HG02759 (cell line): ENCODE measurements around the gene PROB1.

Experiments
- ATAC-seq: cut with Tn5 transposase; IDR thresholded peaks from one replicate; pipeline ENCODE4 v1.9.1; 2021; ENCODE audit warnings: mild to moderate bottlenecking, moderate library complexity; ENCODE audit not compliant: unreplicated experiment

The PROB1 gene

DNA sequence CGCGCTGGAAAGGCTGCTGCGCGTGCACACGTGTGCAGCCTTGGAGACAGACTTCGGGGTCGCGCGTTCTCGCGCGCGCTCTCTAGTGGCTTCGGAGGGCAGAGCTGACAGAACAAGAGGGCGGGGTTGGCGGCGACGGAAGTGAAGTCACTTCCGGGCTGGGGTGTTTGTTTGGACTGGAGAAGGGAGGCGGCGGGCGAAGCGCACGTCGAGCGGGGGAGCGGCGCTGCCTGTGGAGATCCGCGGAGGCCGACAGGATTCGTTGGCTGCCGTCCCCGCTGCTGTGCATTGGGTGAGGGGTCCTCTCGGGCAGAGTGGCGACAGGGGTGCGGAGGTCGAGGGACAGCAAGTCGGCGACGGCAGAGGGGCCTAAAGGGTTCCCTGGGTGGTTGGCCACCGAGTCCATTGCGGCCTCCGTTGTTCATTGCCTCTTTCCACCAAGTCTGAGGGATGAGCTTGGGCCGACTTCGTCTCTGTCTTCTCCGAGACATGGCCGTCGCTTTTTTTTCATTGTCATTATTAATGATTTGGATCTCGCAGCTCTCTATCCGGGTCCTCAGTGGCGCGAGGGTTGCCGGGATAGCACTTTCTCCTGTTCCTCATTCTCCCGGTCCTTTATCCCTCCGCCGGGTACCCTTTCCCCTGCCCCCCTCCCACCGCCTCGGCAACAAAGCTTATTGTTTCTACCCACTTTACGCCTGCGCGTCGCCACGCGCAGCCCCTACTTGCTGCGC is 53.0 kb downstream of the PROB1 start, which contains the start of gene PAIP2:
TSS of gene PAIP2 (plus strand) at position 166 of the 734 bp plus-strand sequence. CDS start 21,931 bp downstream, outside the sequence.
- peak; percentile 95 for ATAC-seq

DNA sequence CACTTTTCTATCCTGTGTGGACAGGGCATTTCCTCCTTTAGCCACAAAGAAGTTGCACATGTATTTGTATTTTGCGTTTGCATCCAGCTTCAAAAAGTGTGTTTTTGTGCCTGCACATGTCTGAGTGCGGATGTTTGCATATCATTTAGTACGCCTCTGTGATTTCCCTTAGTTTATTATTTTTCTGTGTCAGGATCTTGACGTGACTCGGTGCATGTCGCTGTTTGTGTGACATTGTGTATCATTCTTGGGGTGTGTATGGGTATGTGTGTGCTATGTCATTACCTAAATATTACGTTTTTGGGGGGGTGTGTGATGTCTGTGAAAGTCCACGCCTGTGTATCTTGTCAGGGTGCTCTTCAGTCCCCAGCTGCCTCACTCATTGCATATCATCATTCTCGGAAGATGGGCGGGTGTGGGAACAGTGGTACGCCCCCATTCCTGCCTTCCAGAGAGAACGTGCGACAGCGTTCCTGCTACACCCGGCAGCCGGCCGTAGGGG is 53.7 kb downstream of the PROB1 start:
- no peak for ATAC-seq
